ENCODE results near the gene UNC13D.

Gene UNC13D

GRCh38 chr17:75823257-75824041 is 20.8 kb downstream of the UNC13D start:
- Histone ChIP-seq H3K27ac (ENCODE audit: low read depth, low read length) (no peak overlapping the region), H4K8ac (ENCODE audit: low read depth, low read length) (no peak overlapping the region), H2BK15ac (replicated peaks; ENCODE audit: low read depth) (no peak overlapping the region), H3K4me3 (ENCODE audit: low read length) (no peak overlapping the region), H2BK120ac (ENCODE audit: low read depth, low read length) (no peak overlapping the region), H2BK5ac (ENCODE audit: low read length) (no peak overlapping the region), H3K9ac (ENCODE audit: low read length) (no peak overlapping the region), H3K27me3 (ENCODE audit: insufficient read depth, low read length, poor library complexity) (no peaks in the 10 kb centered on the region), H3K23ac (ENCODE audit: low read length) (no peak overlapping the region), H3K79me1 (ENCODE audit: low read length) (no peaks in the 10 kb centered on the region), H3K36me3 (ENCODE audit: control insufficient read depth, insufficient read depth, low read length) (peaks cover 8% of the 10 kb centered on the region), H3K79me2 (ENCODE audit: control insufficient read depth, insufficient read depth, low read length) (no peaks in the 10 kb centered on the region), H3K4me2 (ENCODE audit: low read length) (no peak overlapping the region), H3K4me1 (ENCODE audit: control insufficient read depth, low read depth, low read length) (peaks cover 2% of the 10 kb centered on the region), H2AK5ac (ENCODE audit: low read length) (no peak overlapping the region), H3K56ac (ENCODE audit: low read length) (no peak overlapping the region), H3K18ac (ENCODE audit: low read length) (no peak overlapping the region), H4K5ac (ENCODE audit: low read length) (no peak overlapping the region), H3K4ac (ENCODE audit: low read depth, low read length) (no peak overlapping the region)
- no CpG with 5 or more reads among the region's 28 CpGs for WGBS (ENCODE audit: extremely low coverage, insufficient coverage, low lambda C conversion rate)
- DNase-seq = no peak

- no peak overlapping the region for H3K23ac ChIP-seq (ENCODE audit: low read length)
- no peaks in the 10 kb centered on the region for H3K79me1 ChIP-seq (ENCODE audit: low read length)
- no peak overlapping the region for H3K4me3 ChIP-seq (ENCODE audit: low read length)
- no peaks in the 10 kb centered on the region for H3K27me3 ChIP-seq (ENCODE audit: insufficient read depth, low read length, poor library complexity)
- H3K4me2 ChIP-seq (ENCODE audit: low read length) = no peak overlapping the region
- no peak overlapping the region for H3K56ac ChIP-seq (ENCODE audit: low read length)
- H3K9ac ChIP-seq (ENCODE audit: low read length) = no peak overlapping the region
- DNase-seq = no peak
- H3K79me2 ChIP-seq (ENCODE audit: control insufficient read depth, insufficient read depth, low read length) = no peaks in the 10 kb centered on the region
- H2BK5ac ChIP-seq (ENCODE audit: low read length) = no peak overlapping the region
- H2AK5ac ChIP-seq (ENCODE audit: low read length) = no peak overlapping the region
- no peak overlapping the region for H2BK120ac ChIP-seq (ENCODE audit: low read depth, low read length)
- WGBS (ENCODE audit: extremely low coverage, insufficient coverage, low lambda C conversion rate) = no CpG with 5 or more reads among the region's 3 CpGs
- H4K5ac ChIP-seq (ENCODE audit: low read length) = no peak overlapping the region
- no peak overlapping the region for H3K27ac ChIP-seq (ENCODE audit: low read depth, low read length)
- no peak overlapping the region for H4K8ac ChIP-seq (ENCODE audit: low read depth, low read length)
- peaks cover 9% of the 10 kb centered on the region for H3K36me3 ChIP-seq (ENCODE audit: control insufficient read depth, insufficient read depth, low read length)
- no peak overlapping the region for H3K18ac ChIP-seq (ENCODE audit: low read length)
- H3K4me1 ChIP-seq (ENCODE audit: control insufficient read depth, low read depth, low read length) = no peaks in the 10 kb centered on the region
- H3K4ac ChIP-seq (ENCODE audit: low read depth, low read length) = no peak overlapping the region
- H2BK15ac ChIP-seq (replicated peaks; ENCODE audit: low read depth) = no peak overlapping the region
Measured at GRCh38 chr17:75822800-75823166, 21.4 kb downstream of the UNC13D start.

GRCh38 chr17:75822119-75822799 is 21.9 kb downstream of the UNC13D start:
- Histone ChIP-seq H2BK15ac (replicated peaks; ENCODE audit: low read depth) (no peak overlapping the region), H3K79me1 (ENCODE audit: low read length) (no peaks in the 10 kb centered on the region), H3K4ac (ENCODE audit: low read depth, low read length) (no peak overlapping the region), H2AK5ac (ENCODE audit: low read length) (no peak overlapping the region), H3K9ac (ENCODE audit: low read length) (no peak overlapping the region), H4K8ac (ENCODE audit: low read depth, low read length) (no peak overlapping the region), H3K79me2 (ENCODE audit: control insufficient read depth, insufficient read depth, low read length) (no peaks in the 10 kb centered on the region), H3K36me3 (ENCODE audit: control insufficient read depth, insufficient read depth, low read length) (peaks cover 10% of the 10 kb centered on the region), H2BK5ac (ENCODE audit: low read length) (no peak overlapping the region), H3K27me3 (ENCODE audit: insufficient read depth, low read length, poor library complexity) (no peaks in the 10 kb centered on the region), H3K4me2 (ENCODE audit: low read length) (no peak overlapping the region), H3K56ac (ENCODE audit: low read length) (no peak overlapping the region), H3K27ac (ENCODE audit: low read depth, low read length) (no peak overlapping the region), H4K5ac (ENCODE audit: low read length) (no peak overlapping the region), H3K18ac (ENCODE audit: low read length) (no peak overlapping the region), H3K23ac (ENCODE audit: low read length) (no peak overlapping the region), H3K4me3 (ENCODE audit: low read length) (no peak overlapping the region), H3K4me1 (ENCODE audit: control insufficient read depth, low read depth, low read length) (no peaks in the 10 kb centered on the region), H2BK120ac (ENCODE audit: low read depth, low read length) (no peak overlapping the region)
- no CpG with 5 or more reads among the region's 18 CpGs for WGBS (ENCODE audit: extremely low coverage, insufficient coverage, low lambda C conversion rate)
- no peak for DNase-seq

GRCh38 chr17:75821552-75821951 is 22.7 kb downstream of the UNC13D start:
- no peak overlapping the region for H3K4ac ChIP-seq (ENCODE audit: low read depth, low read length)

GRCh38 chr17:75820094-75821080 is 23.8 kb downstream of the UNC13D start:
- H3K79me1 ChIP-seq (ENCODE audit: low read length) = no peaks in the 10 kb centered on the region
- H3K27me3 ChIP-seq (ENCODE audit: insufficient read depth, low read length, poor library complexity) = no peaks in the 10 kb centered on the region
- H2BK15ac ChIP-seq (replicated peaks; ENCODE audit: low read depth) = no peak overlapping the region
- H3K56ac ChIP-seq (ENCODE audit: low read length) = no peak overlapping the region
- no peaks in the 10 kb centered on the region for H3K79me2 ChIP-seq (ENCODE audit: control insufficient read depth, insufficient read depth, low read length)
- peaks cover 13% of the 10 kb centered on the region for H3K36me3 ChIP-seq (ENCODE audit: control insufficient read depth, insufficient read depth, low read length)
- no CpG with 5 or more reads among the region's 21 CpGs for WGBS (ENCODE audit: extremely low coverage, insufficient coverage, low lambda C conversion rate)
- no peak overlapping the region for H3K23ac ChIP-seq (ENCODE audit: low read length)
- no peak overlapping the region for H3K9ac ChIP-seq (ENCODE audit: low read length)
- H3K4me1 ChIP-seq (ENCODE audit: control insufficient read depth, low read depth, low read length) = no peaks in the 10 kb centered on the region
- H4K8ac ChIP-seq (ENCODE audit: low read depth, low read length) = no peak overlapping the region
- no peak overlapping the region for H3K4me3 ChIP-seq (ENCODE audit: low read length)
- H2AK5ac ChIP-seq (ENCODE audit: low read length) = no peak overlapping the region
- H3K4me2 ChIP-seq (ENCODE audit: low read length) = no peak overlapping the region
- no peak overlapping the region for H3K18ac ChIP-seq (ENCODE audit: low read length)
- H2BK120ac ChIP-seq (ENCODE audit: low read depth, low read length) = no peak overlapping the region
- DNase-seq = no peak
- no peak overlapping the region for H3K4ac ChIP-seq (ENCODE audit: low read depth, low read length)
- H2BK5ac ChIP-seq (ENCODE audit: low read length) = no peak overlapping the region
- H4K5ac ChIP-seq (ENCODE audit: low read length) = no peak overlapping the region
- H3K27ac ChIP-seq (ENCODE audit: low read depth, low read length) = no peak overlapping the region

More at GRCh38 chr17:75821552-75821951, 22.7 kb downstream of the UNC13D start:
- no peaks in the 10 kb centered on the region for H3K4me1 ChIP-seq (ENCODE audit: control insufficient read depth, low read depth, low read length)
- no peak overlapping the region for H3K23ac ChIP-seq (ENCODE audit: low read length)
- H3K79me1 ChIP-seq (ENCODE audit: low read length) = no peaks in the 10 kb centered on the region
- H3K56ac ChIP-seq (ENCODE audit: low read length) = no peak overlapping the region
- H3K4me2 ChIP-seq (ENCODE audit: low read length) = no peak overlapping the region
- H3K27ac ChIP-seq (ENCODE audit: low read depth, low read length) = no peak overlapping the region
- H2BK15ac ChIP-seq (replicated peaks; ENCODE audit: low read depth) = no peak overlapping the region
- H3K9ac ChIP-seq (ENCODE audit: low read length) = no peak overlapping the region
- no peak overlapping the region for H4K5ac ChIP-seq (ENCODE audit: low read length)
- WGBS (ENCODE audit: extremely low coverage, insufficient coverage, low lambda C conversion rate) = no CpG with 5 or more reads among the region's 7 CpGs
- no peak overlapping the region for H2AK5ac ChIP-seq (ENCODE audit: low read length)
- H2BK120ac ChIP-seq (ENCODE audit: low read depth, low read length) = no peak overlapping the region
- H4K8ac ChIP-seq (ENCODE audit: low read depth, low read length) = no peak overlapping the region
- no peak overlapping the region for H3K18ac ChIP-seq (ENCODE audit: low read length)
- DNase-seq = no peak
- H3K79me2 ChIP-seq (ENCODE audit: control insufficient read depth, insufficient read depth, low read length) = no peaks in the 10 kb centered on the region
- H3K27me3 ChIP-seq (ENCODE audit: insufficient read depth, low read length, poor library complexity) = no peaks in the 10 kb centered on the region
- H3K4me3 ChIP-seq (ENCODE audit: low read length) = no peak overlapping the region
- peaks cover 13% of the 10 kb centered on the region for H3K36me3 ChIP-seq (ENCODE audit: control insufficient read depth, insufficient read depth, low read length)
- no peak overlapping the region for H2BK5ac ChIP-seq (ENCODE audit: low read length)

Measured in mesendoderm (in vitro differentiated cells).